ENCODE measurements around the gene C2orf92. TPM values are rescaled to one million over a fixed set of nuclear protein-coding genes. Genes with fewer than 3 reads are reported as not detected.

The C2orf92 gene
- total and polyA plus RNA-seq, 2 donors (not counting 1 experiment from before 2014, with no cell fraction given): 0.99 to 1.1 TPM

DNA sequence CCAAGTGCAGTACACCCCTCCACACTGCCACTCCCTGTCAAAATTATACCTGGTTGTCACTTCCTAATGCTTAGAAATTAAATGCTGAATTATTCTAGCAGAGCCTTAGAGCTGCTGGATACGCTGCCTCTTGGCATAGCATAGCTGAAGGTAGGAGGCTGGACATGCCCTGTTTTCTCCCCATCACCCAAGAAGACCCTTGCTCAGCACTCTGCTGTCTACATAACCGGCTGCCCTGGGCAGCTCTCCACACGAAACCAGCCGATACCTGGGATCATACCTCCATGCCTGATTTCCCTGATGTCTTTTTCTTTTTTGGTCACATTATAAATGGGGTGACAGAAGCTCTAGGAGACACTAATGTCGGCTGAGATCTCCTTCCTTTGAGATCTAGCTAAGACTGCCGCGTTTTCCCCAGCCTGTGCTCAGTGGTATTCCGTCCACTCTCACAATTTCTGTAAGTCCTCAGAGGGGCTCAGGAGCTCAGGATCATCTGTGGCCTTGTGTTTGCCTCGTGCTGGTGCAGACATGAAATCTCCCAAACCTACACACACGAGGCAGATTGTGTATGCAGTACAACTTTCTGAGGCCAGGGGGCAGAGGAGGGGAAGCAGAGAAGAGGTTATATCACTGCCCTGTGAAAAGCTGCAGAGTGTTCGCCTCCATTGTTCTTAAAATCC is 30.4 kb downstream of the C2orf92 start:
- H3K27me3 ChIP-seq (ENCODE audit: control insufficient read depth, insufficient read depth, low read length): no peaks in the 10 kb centered on the region
- H3K4me3 ChIP-seq (replicated peaks in 1 of 4; ENCODE audit: control extremely low read depth in 1 of 4, insufficient read depth in 1 of 4, low read depth in 3 of 4, low read length in 4 of 4): no peak overlapping the region

DNA sequence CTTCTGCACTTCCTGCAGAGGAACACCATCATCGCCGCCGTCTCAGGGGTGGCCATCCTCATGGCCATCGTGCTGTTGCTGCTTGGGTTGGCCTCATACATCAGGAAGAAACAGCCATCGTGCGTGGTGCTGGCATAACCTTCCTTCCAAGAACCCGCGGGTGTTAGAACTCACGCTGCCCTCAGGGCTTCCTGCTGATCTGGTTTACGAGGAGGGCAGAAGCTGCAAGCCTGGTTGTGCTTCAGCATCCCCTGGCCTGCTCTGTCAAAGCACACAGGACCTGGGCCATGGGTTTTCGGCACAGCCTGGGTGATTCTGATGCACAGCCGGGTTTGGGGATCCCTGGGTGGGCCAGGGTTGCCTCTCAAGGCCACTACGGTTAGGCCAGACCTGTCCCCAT is 31.7 kb downstream of the C2orf92 start:
- H2AFZ ChIP-seq (ENCODE audit: low read length): no peak overlapping the region

More for the DNA sequence above, 30.4 kb downstream of the C2orf92 start:
- no peaks in the 10 kb centered on the region for H3K9me3 ChIP-seq (ENCODE audit: control insufficient read depth, insufficient read depth, low read depth, low read length)
- H4K20me1 ChIP-seq (ENCODE audit: control insufficient read depth, extremely low read depth, insufficient read depth, low read length): no peaks in the 10 kb centered on the region
- H3K27ac ChIP-seq (ENCODE audit: insufficient read depth, low read length): no peak overlapping the region
- peak; percentile 37 to 65 for DNase-seq (ENCODE audit: low read depth in 2 of 2)
- H3K36me3 ChIP-seq (ENCODE audit: control insufficient read depth, insufficient read depth, low read length): no peaks in the 10 kb centered on the region
- H3K79me2 ChIP-seq (ENCODE audit: control insufficient read depth, insufficient read depth, low read length): no peaks in the 10 kb centered on the region
- no peak overlapping the region for H2AFZ ChIP-seq (ENCODE audit: low read length)
- no peaks in the 10 kb centered on the region for H3K4me1 ChIP-seq (ENCODE audit: control insufficient read depth, extremely low read depth, insufficient read depth, low read length)
- H3K4me2 ChIP-seq (ENCODE audit: extremely low read depth, insufficient read depth, low read length): no peak overlapping the region
- no peak overlapping the region for H3K9ac ChIP-seq (ENCODE audit: insufficient read depth, low read length)
- TF ChIP-seq EZH2 (IDR thresholded peaks at IDR 0.05; ENCODE audit: low read length, missing control alignments): no peak
- TF ChIP-seq CTCF (conservative IDR thresholded peaks at IDR 0.05 in 1 of 2, IDR thresholded peaks at IDR 0.05 in 1 of 2; ENCODE audit: low read depth in 1 of 2, low read length in 2 of 2): peak; percentile 80 to 84

More for the DNA sequence above, 31.7 kb downstream of the C2orf92 start:
- no peak for DNase-seq (ENCODE audit: low read depth in 2 of 2)
- Histone ChIP-seq H3K9me3 (ENCODE audit: control insufficient read depth, insufficient read depth, low read depth, low read length) (no peaks in the 10 kb centered on the region), H3K4me3 (replicated peaks in 1 of 4; ENCODE audit: control extremely low read depth in 1 of 4, insufficient read depth in 1 of 4, low read depth in 3 of 4, low read length in 4 of 4) (no peak overlapping the region), H3K27me3 (ENCODE audit: control insufficient read depth, insufficient read depth, low read length) (no peaks in the 10 kb centered on the region), H3K4me1 (ENCODE audit: control insufficient read depth, extremely low read depth, insufficient read depth, low read length) (no peaks in the 10 kb centered on the region), H4K20me1 (ENCODE audit: control insufficient read depth, extremely low read depth, insufficient read depth, low read length) (no peaks in the 10 kb centered on the region), H3K79me2 (ENCODE audit: control insufficient read depth, insufficient read depth, low read length) (no peaks in the 10 kb centered on the region), H3K27ac (ENCODE audit: insufficient read depth, low read length) (no peak overlapping the region), H3K36me3 (ENCODE audit: control insufficient read depth, insufficient read depth, low read length) (no peaks in the 10 kb centered on the region), H3K4me2 (ENCODE audit: extremely low read depth, insufficient read depth, low read length) (no peak overlapping the region), H3K9ac (ENCODE audit: insufficient read depth, low read length) (no peak overlapping the region)
- TF ChIP-seq CTCF (conservative IDR thresholded peaks at IDR 0.05 in 1 of 2, IDR thresholded peaks at IDR 0.05 in 1 of 2; ENCODE audit: low read depth in 1 of 2, low read length in 2 of 2) (no peak), EZH2 (IDR thresholded peaks at IDR 0.05; ENCODE audit: low read length, missing control alignments) (no peak)

All from fibroblast of lung (primary cell).